UCSD-AML1 (cell line): ENCODE results near the gene CFAP92.

Experiments
- DNase-seq: peaks from one replicate; lab custom pipeline; 2025; ENCODE audit not compliant: unreplicated experiment; lab: John Stamatoyannopoulos, UW

The CFAP92 gene

DNA sequence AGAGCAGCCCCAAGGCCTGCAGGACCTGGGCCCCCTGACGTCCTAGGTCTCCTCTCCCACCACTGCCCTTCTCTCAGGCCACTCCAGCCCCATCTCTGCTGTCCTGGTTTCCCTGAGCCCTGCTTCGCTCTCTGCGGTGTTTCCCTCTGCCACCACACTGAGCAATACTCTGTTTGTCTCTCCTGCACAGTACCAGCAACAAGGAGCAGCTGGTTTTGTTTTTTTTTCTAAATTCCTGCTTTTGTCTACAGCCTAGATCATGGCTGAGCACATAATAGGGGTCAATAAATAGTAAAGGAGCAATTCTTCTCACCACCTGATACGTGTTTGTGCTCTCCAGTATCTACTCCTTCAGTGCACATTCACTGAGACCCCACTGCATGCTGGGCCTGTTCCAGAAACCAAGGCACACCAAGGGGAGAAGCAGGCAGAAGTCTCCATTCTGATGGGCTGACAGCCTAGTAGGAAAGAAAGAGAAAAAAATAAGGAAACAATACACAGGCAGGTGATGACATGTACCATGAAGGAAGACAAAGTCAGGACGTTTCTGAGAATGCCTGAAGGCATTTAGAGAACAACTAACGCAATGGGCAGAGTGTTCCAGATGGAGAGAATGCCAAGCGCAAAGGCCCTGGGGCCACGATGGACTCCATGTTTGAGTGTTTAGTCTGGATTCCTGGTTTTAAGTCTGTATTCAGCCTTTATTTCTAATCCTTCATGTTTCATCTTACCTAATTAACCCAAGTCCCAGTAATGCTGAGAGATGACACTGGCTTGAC lies 120.4 kb downstream of the CFAP92 start:
- DNase-seq, result no peak

DNA sequence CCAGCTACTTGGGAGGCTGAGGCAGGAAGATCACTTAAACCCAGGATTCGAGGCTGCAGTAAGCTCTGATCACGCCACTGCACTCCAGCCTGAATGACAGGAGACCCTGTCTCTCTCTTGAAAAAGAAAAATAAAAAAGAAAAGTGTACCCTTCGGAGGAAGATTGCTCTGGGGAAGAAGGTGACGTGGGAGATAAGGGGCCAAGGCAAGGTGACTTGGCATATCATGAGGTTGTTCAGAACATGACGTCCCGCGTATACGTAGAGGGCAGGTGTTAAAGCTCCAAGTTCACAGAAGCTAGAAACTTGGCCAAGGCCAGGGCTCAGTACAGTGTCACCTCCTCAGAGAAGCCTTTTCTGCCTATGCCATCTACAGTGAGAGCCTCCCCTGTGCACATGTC lies 121.1 kb downstream of the CFAP92 start:
- no peak for DNase-seq

DNA sequence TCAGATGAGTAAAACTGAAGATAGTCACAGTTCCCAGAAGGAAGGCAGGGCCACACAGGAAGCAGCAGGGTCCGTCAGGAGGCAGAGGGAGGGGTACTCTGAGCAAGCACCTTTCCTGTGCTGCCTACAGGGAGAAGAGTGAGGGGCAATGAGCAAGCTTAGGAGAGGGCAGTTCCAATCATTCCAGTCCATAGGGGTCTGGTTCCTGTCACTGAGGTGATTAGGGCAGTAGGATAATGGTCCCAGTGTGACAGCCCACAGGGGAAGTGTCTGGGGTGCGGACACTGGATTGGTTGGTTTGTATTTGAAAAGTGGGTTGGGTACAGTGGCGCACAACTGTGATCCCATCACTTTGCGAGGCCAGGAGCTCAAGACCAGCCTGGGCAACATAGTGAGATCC lies 121.6 kb downstream of the CFAP92 start:
- no peak for DNase-seq

DNA sequence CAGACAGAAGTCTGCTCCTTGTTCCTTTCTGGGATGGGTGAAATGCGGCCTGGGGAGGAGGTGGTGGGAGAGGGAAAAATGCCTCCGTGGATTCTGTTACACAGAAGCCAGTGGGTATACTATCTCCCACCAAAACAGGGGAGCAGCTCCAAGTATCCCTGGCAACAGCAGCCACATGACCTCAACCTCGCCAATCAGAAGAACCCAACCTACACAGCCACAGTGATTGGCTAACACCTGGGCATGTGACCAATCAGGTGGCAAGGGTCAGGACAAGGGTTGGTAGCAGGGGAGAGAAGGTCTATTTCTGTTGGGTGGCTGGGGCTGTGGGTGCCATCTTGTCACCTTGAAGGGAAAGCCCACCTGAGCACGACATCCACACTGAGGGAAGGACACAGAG lies 123.5 kb downstream of the CFAP92 start:
- DNase-seq, result no peak

DNA sequence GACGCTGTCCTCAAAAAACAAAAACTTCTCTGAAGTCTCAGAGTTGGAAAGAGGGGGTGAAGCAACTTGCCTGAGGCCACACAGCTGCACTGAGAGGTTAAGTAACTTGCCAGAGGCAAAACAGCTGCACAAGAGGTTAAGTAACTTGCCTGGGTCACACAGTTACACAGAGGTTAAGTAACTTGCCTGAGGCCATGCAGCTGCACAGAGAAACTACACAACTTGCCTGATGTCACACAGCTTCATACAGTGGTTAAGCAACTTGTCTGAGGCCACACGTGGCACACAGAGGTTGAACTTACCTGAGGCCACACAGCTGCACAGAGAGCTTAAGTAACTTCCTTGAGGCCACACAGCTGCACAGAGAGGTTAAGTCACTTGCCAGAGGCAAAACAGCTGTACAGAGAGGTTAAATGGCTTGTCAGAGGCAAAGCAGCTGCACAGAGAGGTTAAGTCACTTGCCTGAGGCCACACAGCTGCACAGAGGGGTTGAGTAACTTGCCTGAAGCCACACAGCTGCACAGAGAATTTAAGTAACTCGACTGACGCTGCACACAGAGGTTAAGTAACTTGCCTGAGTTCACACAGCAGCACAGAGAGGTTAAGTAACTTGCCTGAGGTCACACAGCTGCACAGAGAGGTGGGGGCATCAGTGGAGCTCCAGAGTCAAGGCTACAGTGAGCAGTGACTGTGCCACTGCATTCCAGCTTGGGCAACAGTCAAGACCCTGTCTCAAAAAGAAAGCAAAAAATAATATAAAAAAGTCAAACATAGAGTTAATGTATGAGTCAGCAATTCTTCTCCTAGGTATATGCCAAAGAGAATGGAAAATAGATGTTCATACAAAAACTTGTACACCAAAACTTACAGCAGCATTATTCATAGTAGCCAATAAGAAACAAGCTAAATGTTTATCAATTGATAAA lies 126.4 kb downstream of the CFAP92 start:
- DNase-seq, result no peak

DNA sequence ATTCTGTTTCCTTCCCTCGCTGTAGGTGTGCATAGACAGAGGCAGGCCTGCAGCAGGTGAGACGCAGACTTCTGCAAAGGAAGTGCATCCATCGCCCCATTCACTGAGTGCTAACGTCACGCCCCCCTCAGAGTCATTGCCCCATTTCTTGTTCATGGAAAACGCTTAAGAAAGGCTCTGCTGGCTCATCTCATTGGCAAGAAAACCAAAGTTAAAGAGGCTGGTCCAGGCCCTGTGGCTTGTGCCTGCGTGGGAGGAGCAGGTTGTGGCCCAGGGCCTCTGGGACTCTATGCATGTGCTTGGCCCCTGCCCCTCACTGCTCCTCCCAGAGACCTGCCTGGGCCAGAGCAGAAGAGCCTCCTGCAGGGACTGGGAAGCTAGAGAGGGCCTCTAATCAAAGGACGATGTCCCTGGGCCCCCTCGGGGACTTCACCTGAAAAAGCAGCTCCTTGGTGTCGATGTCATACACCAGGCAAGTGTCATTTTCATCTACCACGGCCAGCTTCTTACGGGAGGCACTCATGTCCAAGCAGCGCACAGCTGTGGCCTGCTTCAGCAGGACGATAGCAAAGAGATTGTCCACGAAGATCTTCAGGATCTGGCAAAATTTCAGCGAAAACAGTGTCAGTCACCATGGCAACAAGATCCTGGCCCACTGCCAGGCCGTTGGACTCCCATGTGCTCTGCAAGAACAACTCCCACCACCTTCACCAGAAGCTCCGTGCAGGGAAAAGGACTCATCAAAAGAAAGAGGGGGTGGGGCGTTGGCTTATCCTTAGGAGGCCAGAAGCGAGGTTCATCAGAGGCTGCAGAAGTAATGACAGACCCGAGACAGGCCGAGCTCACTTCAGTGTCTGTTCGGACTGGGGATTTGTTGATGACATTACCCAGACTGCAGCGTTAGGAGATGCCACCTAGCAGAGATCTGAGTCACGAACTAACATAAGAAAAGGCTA lies 128.7 kb downstream of the CFAP92 start:
- DNase-seq, result peak; percentile 29

DNA sequence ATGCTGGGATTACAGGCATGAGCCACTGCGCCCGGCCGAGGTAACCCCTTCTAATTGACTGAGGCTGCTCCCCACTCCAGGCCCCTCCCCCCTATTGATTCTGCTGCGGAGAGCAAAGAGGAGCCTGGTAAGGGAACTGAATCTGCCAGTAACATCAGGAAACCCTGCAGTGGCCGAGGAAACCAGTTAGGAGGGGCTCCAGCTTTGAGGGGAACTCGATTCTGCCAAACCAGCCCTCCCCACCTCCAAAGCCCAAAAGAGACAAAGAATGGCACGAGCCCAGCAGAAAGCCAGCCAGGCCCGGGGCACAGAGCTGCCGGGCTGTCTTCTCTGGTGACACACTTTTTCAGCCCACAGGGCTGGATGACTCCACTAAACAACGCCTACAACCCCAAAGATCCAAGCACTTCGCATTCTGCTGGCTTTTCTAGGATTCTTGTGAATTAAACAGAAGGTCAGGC lies 129.5 kb downstream of the CFAP92 start:
- DNase-seq, result no peak

DNA sequence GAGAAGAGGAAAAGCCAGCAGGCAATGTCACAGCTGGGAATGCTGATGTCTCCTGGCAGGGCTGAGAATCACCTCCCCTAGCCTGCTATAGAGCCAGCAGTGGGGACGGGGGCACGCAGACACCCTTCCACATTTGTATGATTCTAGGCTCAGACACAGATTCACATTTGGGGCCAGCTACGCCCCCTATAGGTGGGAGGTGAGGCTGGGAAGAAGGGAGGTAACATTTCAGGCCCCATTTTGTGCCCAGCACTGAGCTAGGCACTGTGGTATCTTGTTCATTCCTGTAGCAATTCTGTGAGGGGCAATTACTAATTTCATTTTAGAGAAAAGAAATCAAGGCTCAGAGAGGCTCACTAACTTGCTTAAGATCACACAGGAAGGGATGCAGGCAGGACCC lies 130.3 kb downstream of the CFAP92 start:
- DNase-seq, result no peak

DNA sequence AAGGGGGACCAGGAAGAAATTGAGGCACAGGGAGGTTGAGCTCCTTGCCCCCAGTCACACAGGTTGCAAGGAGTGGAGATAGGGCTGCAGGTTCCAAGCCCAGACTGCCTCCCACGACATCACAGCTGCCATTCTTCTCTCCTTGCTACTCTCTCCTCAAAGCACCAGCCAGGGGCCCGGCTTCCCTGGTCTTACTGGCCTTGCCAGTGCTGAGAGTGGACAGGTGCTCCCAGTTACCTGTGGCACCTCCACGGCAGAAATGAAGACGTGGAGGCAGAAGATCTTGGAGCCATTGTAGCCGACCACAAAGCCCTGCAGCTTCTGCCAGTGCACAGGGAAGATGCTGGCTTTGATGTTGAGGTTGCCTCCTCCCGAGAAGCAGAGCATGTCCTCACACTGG lies 132.4 kb downstream of the CFAP92 start:
- DNase-seq, result no peak
